Progenitor cell of endocrine pancreas (in vitro differentiated cells): ENCODE results near the gene CCDC124. TPM values are rescaled to one million over a fixed set of nuclear protein-coding genes. Genes with fewer than 3 reads are reported as not detected.
"Not testable (repeated sequence)": the region's sequence is repeated elsewhere in the genome, so short reads cannot be mapped to it uniquely, and the experiment has no call there.

ENCODE experiments used
- DNase-seq: peaks from one replicate; pipeline ENCODE4 v3.0.0; 2021; ENCODE audit warnings: low spot score; ENCODE audit not compliant: unreplicated experiment
- H3K27ac Mint-ChIP-seq: 2 replicates; pipeline ENCODE4 v1.8.0; 2021; ENCODE audit warnings: mild to moderate bottlenecking, moderate library complexity, mixed read lengths
- H3K27me3 Mint-ChIP-seq: 2 replicates; pipeline ENCODE4 v1.8.0; 2021; ENCODE audit warnings: mixed read lengths
- H3K36me3 Mint-ChIP-seq: 2 replicates; pipeline ENCODE4 v1.8.0; 2022; ENCODE audit warnings: mixed read lengths; ENCODE audit not compliant: insufficient read depth
- H3K4me1 Mint-ChIP-seq: 2 replicates; pipeline ENCODE4 v1.8.0; 2021; ENCODE audit warnings: low read depth, mixed read lengths
- H3K4me3 Mint-ChIP-seq: 2 replicates; pipeline ENCODE4 v1.8.0; 2021; ENCODE audit warnings: low read depth, mild to moderate bottlenecking, moderate library complexity, mixed read lengths
- H3K9me3 Mint-ChIP-seq: 2 replicates; pipeline ENCODE4 v1.8.0; 2021; ENCODE audit warnings: low read depth, mixed read lengths
- CTCF ChIP-seq: fragments of 200-600 bp; sonication (generic); IDR thresholded peaks from one replicate; pipeline ENCODE4 v1.5.0; 2021; ENCODE audit warnings: antibody characterized with exemption, mild to moderate bottlenecking; ENCODE audit not compliant: unreplicated experiment
- long read RNA-seq: library from polyadenylated mRNA; unstranded; transcript quantifications from one replicate; pipeline ENCODE4 v2.0.0, GENCODE V29; 2020
- total RNA-seq: library from RNA; stranded (reverse); gene quantifications from 2 replicates; pipeline ENCODE4 v1.2.1, GENCODE V29; 2021

Gene CCDC124
- 80.2 and 84.3 TPM in 2 replicates for total RNA-seq
- long read RNA-seq, transcript CCDC124-201 (5 exons, 938 nt) = major isoform, 10 of 13 reads
- long read RNA-seq, partial matches to known transcripts = 2 of 13 reads
- long read RNA-seq, other reads (novel, unspliced or antisense) = 1 of 13 reads

- Mint-ChIP-seq H3K9me3 (no peaks in the 10 kb centered on the region), H3K4me1 (peaks cover 11% of the 10 kb centered on the region), H3K36me3 (no peaks in the 10 kb centered on the region), H3K27me3 (peaks cover 7% of the 10 kb centered on the region), H3K27ac (peak within 1 kb of the TSS; percentile 98), H3K4me3 (peak within 1 kb of the TSS; percentile 87)
- TF ChIP-seq CTCF = peak; percentile 91
- DNase-seq = peak; percentile 83
Observed at GRCh38 chr19:17932485-17933338, at the start of gene CCDC124. CCDC124 (plus strand) TSS chr19:17933015; CDS start chr19:17936421, 3,406 bp downstream.

- TF ChIP-seq CTCF = no peak
- Mint-ChIP-seq H3K27me3 (peaks cover 14% of the 10 kb centered on the region), H3K4me3 (no peak overlapping the region), H3K9me3 (no peaks in the 10 kb centered on the region), H3K4me1 (no peaks in the 10 kb centered on the region), H3K36me3 (no peaks in the 10 kb centered on the region), H3K27ac (no peak overlapping the region)
- DNase-seq = no peak
Observed at GRCh38 chr19:17883627-17884410, 49.0 kb upstream of the CCDC124 start.

GRCh38 chr19:17886515-17886914, 46.3 kb upstream of the CCDC124 start:
- TF ChIP-seq CTCF = no peak
- Mint-ChIP-seq H3K4me1 (no peaks in the 10 kb centered on the region), H3K4me3 (no peak overlapping the region), H3K36me3 (no peaks in the 10 kb centered on the region), H3K27me3 (peaks cover 15% of the 10 kb centered on the region), H3K9me3 (no peaks in the 10 kb centered on the region), H3K27ac (no peak overlapping the region)
- DNase-seq = no peak

- not testable (repeated sequence) for H3K9me3 Mint-ChIP-seq, DNase-seq, H3K36me3 Mint-ChIP-seq, H3K27ac Mint-ChIP-seq, H3K4me3 Mint-ChIP-seq, H3K4me1 Mint-ChIP-seq
- peaks cover 18% of the 10 kb centered on the region for H3K27me3 Mint-ChIP-seq
Observed at GRCh38 chr19:17887221-17887620, 45.6 kb upstream of the CCDC124 start.

- H3K9me3 Mint-ChIP-seq = no peaks in the 10 kb centered on the region
- peaks cover 25% of the 10 kb centered on the region for H3K27me3 Mint-ChIP-seq
- H3K4me1 Mint-ChIP-seq = no peaks in the 10 kb centered on the region
- DNase-seq = no peak
- no peak for TF ChIP-seq CTCF
- H3K4me3 Mint-ChIP-seq = no peak overlapping the region
- no peak overlapping the region for H3K27ac Mint-ChIP-seq
- no peaks in the 10 kb centered on the region for H3K36me3 Mint-ChIP-seq
Observed at GRCh38 chr19:17888260-17888659, 44.6 kb upstream of the CCDC124 start.
